ENCODE measurements around the gene WDR77.

The WDR77 gene

GRCh38 chr1:111488669-111489068 is 39.6 kb upstream of the WDR77 start:
- no peak overlapping the region for H3K4me2 ChIP-seq (ENCODE audit: low read depth, low read length, poor library complexity, severe bottlenecking)
- no peaks in the 10 kb centered on the region for H4K20me1 ChIP-seq (ENCODE audit: insufficient read depth, low read length, poor library complexity, severe bottlenecking)
- no peaks in the 10 kb centered on the region for H3K9me3 ChIP-seq (ENCODE audit: insufficient read depth, low read depth, low read length)
- H3K4me1 ChIP-seq (ENCODE audit: insufficient read depth, low read length, poor library complexity, severe bottlenecking), result no peaks in the 10 kb centered on the region
- H3K9me2 ChIP-seq (replicated peaks; ENCODE audit: low read depth, low read length), result no peaks in the 10 kb centered on the region
- H3K4me3 ChIP-seq (ENCODE audit: low read length, poor library complexity, severe bottlenecking), result no peak overlapping the region
- no peaks in the 10 kb centered on the region for H3F3A ChIP-seq (ENCODE audit: low read depth)
- no peaks in the 10 kb centered on the region for H3K27me3 ChIP-seq (ENCODE audit: insufficient read depth, low read length, poor library complexity, severe bottlenecking)
- no peaks in the 10 kb centered on the region for H3K36me3 ChIP-seq (ENCODE audit: insufficient read depth, low read length)
- no peaks in the 10 kb centered on the region for H3K79me2 ChIP-seq (ENCODE audit: insufficient read depth, low read length)
- no peak for TF ChIP-seq EZH2phosphoT487 (IDR thresholded peaks at IDR 0.05; ENCODE audit: borderline replicate concordance)
- TF ChIP-seq, protein P1, sequence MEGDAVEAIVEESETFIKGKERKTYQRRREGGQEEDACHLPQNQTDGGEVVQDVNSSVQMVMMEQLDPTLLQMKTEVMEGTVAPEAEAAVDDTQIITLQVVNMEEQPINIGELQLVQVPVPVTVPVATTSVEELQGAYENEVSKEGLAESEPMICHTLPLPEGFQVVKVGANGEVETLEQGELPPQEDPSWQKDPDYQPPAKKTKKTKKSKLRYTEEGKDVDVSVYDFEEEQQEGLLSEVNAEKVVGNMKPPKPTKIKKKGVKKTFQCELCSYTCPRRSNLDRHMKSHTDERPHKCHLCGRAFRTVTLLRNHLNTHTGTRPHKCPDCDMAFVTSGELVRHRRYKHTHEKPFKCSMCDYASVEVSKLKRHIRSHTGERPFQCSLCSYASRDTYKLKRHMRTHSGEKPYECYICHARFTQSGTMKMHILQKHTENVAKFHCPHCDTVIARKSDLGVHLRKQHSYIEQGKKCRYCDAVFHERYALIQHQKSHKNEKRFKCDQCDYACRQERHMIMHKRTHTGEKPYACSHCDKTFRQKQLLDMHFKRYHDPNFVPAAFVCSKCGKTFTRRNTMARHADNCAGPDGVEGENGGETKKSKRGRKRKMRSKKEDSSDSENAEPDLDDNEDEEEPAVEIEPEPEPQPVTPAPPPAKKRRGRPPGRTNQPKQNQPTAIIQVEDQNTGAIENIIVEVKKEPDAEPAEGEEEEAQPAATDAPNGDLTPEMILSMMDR (conservative IDR thresholded peaks at IDR 0.05; ENCODE audit: low read length), result no peak
- no peak overlapping the region for H2AFZ ChIP-seq (ENCODE audit: low read length)
- H3K9ac ChIP-seq (ENCODE audit: low read depth, low read length, poor library complexity, severe bottlenecking), result no peak overlapping the region

- H3K36me3 ChIP-seq (ENCODE audit: insufficient read depth, low read length), result no peaks in the 10 kb centered on the region
- no peaks in the 10 kb centered on the region for H3K27me3 ChIP-seq (ENCODE audit: insufficient read depth, low read length, poor library complexity, severe bottlenecking)
- no peaks in the 10 kb centered on the region for H3F3A ChIP-seq (ENCODE audit: low read depth)
- H2AFZ ChIP-seq (ENCODE audit: low read length), result no peak overlapping the region
- H3K4me2 ChIP-seq (ENCODE audit: low read depth, low read length, poor library complexity, severe bottlenecking), result no peak overlapping the region
- peaks cover under 1% of the 10 kb centered on the region for H3K4me1 ChIP-seq (ENCODE audit: insufficient read depth, low read length, poor library complexity, severe bottlenecking)
- no peaks in the 10 kb centered on the region for H3K9me2 ChIP-seq (replicated peaks; ENCODE audit: low read depth, low read length)
- TF ChIP-seq, protein P1 (conservative IDR thresholded peaks at IDR 0.05; ENCODE audit: low read length), result no peak
- no peak for TF ChIP-seq EZH2phosphoT487 (IDR thresholded peaks at IDR 0.05; ENCODE audit: borderline replicate concordance)
- H4K20me1 ChIP-seq (ENCODE audit: insufficient read depth, low read length, poor library complexity, severe bottlenecking), result no peaks in the 10 kb centered on the region
- no peak overlapping the region for H3K9ac ChIP-seq (ENCODE audit: low read depth, low read length, poor library complexity, severe bottlenecking)
- H3K9me3 ChIP-seq (ENCODE audit: insufficient read depth, low read depth, low read length), result no peaks in the 10 kb centered on the region
- no peak overlapping the region for H3K4me3 ChIP-seq (ENCODE audit: low read length, poor library complexity, severe bottlenecking)
- no peaks in the 10 kb centered on the region for H3K79me2 ChIP-seq (ENCODE audit: insufficient read depth, low read length)
Measured at GRCh38 chr1:111487133-111487532, 38.1 kb upstream of the WDR77 start.

GRCh38 chr1:111486431-111486830 is 37.4 kb upstream of the WDR77 start:
- peaks cover 5% of the 10 kb centered on the region for H3K4me1 ChIP-seq (ENCODE audit: insufficient read depth, low read length, poor library complexity, severe bottlenecking)
- no peak overlapping the region for H2AFZ ChIP-seq (ENCODE audit: low read length)
- no peaks in the 10 kb centered on the region for H3K9me3 ChIP-seq (ENCODE audit: insufficient read depth, low read depth, low read length)
- no peaks in the 10 kb centered on the region for H4K20me1 ChIP-seq (ENCODE audit: insufficient read depth, low read length, poor library complexity, severe bottlenecking)
- H3K79me2 ChIP-seq (ENCODE audit: insufficient read depth, low read length), result no peaks in the 10 kb centered on the region
- H3K9me2 ChIP-seq (replicated peaks; ENCODE audit: low read depth, low read length), result no peaks in the 10 kb centered on the region
- H3K4me3 ChIP-seq (ENCODE audit: low read length, poor library complexity, severe bottlenecking), result no peak overlapping the region
- no peaks in the 10 kb centered on the region for H3K27me3 ChIP-seq (ENCODE audit: insufficient read depth, low read length, poor library complexity, severe bottlenecking)
- no peak for TF ChIP-seq EZH2phosphoT487 (IDR thresholded peaks at IDR 0.05; ENCODE audit: borderline replicate concordance)
- TF ChIP-seq, protein P1 (conservative IDR thresholded peaks at IDR 0.05; ENCODE audit: low read length), result no peak
- no peaks in the 10 kb centered on the region for H3F3A ChIP-seq (ENCODE audit: low read depth)
- no peak overlapping the region for H3K9ac ChIP-seq (ENCODE audit: low read depth, low read length, poor library complexity, severe bottlenecking)
- no peaks in the 10 kb centered on the region for H3K36me3 ChIP-seq (ENCODE audit: insufficient read depth, low read length)
- H3K4me2 ChIP-seq (ENCODE audit: low read depth, low read length, poor library complexity, severe bottlenecking), result no peak overlapping the region
